ENCODE results near the gene TTC9C. TPM values are rescaled to one million over a fixed set of nuclear protein-coding genes. Genes with fewer than 3 reads are reported as not detected.

The TTC9C gene
- total and polyA plus RNA-seq, 2 of the 8 experiments (the other 6 are each of a cell fraction or from before 2014, with no cell fraction given), result 25.4 to 34.1 TPM

DNA sequence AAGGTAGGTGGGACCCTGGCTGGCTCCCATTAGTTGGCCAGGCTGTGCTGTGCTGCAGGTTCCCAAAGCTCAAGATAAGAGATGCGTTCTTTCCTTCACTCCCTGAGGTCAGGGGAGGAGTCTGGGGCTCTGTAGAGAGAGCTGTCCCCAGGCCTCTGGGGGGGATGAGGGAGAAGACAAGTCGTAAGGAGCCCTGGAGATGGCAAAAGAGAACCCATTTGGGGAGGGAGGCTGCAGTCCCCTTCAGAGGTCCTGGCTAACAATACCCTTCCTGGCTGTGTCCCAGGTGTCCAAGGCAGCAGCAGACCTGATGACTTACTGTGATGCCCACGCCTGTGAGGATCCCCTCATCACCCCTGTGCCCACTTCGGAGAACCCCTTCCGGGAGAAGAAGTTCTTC lies 19.9 kb upstream of the TTC9C start:
- 70% methylated on average over 5 of the region's 5 CpGs; no CpG with 5 or more reads in 1 of the 2 experiments for WGBS, 2 experiments (ENCODE audit: extremely low coverage in 1 of 2, insufficient coverage in 1 of 2, insufficient read length in 1 of 2, insufficient replicate concordance in 2 of 2, low coverage in 1 of 2, low lambda C conversion rate in 2 of 2, missing lambda C conversion rate in 1 of 2)
- Histone ChIP-seq H4K20me1 (replicated peaks in 1 of 2; ENCODE audit: control insufficient read depth in 1 of 2, insufficient read depth in 2 of 2, low read length in 2 of 2) (no peaks in the 10 kb centered on the region), H2BK20ac (ENCODE audit: low read length) (no peak overlapping the region), H2AFZ (ENCODE audit: low read length) (no peak overlapping the region), H3K9me3 (ENCODE audit: insufficient read depth in 2 of 2, low read depth in 1 of 2, low read length in 1 of 2) (no peaks in the 10 kb centered on the region), H3K23ac (ENCODE audit: insufficient read length) (no peak overlapping the region), H3K14ac (ENCODE audit: insufficient read length) (no peak overlapping the region), H3K27me3 (replicated peaks in 1 of 4; ENCODE audit: control insufficient read depth in 3 of 4, extremely low read depth in 1 of 4, insufficient read depth in 3 of 4, low read length in 3 of 4) (no peaks in the 10 kb centered on the region), H3K4me1 (replicated peaks in 1 of 4; ENCODE audit: control insufficient read depth in 3 of 4, insufficient read depth in 4 of 4, low read length in 3 of 4) (peaks cover 7 to 34% (median 20%) of the 10 kb centered on the region in 4 experiments), H2AK5ac (ENCODE audit: low read depth, low read length) (peak overlapping the region; percentile 25; the same call in 1 of the 2 replicates), H2BK5ac (ENCODE audit: low read depth, low read length) (peak overlapping the region; percentile 82; the same call in 1 of the 2 replicates), H3K56ac (replicated peaks; ENCODE audit: insufficient read length, low read depth, low read length) (no peak overlapping the region), H2BK120ac (replicated peaks; ENCODE audit: low read depth, low read length) (no peak overlapping the region), H3K27ac (ENCODE audit: low read depth, low read length) (peak overlapping the region; percentile 78; the same call in 1 of the 2 replicates), H4K8ac (ENCODE audit: extremely low read depth, insufficient read depth, low read length) (no peak overlapping the region), H3K4me2 (ENCODE audit: insufficient read depth in 1 of 2, low read depth in 2 of 2, low read length in 2 of 2) (peak overlapping the region; percentile 99), H3K18ac (ENCODE audit: extremely low read depth, low read length) (peak overlapping the region; percentile 79; the same call in 1 of the 2 replicates), H4K91ac (replicated peaks; ENCODE audit: insufficient read length, low read length) (no peak overlapping the region), H3K36me3 (ENCODE audit: control insufficient read depth in 2 of 4, insufficient read depth in 4 of 4, low read length in 3 of 4) (peaks cover 11 to 29% (median 15%) of the 10 kb centered on the region in 4 experiments), H3K23me2 (ENCODE audit: low read depth, low read length) (peaks cover 22% of the 10 kb centered on the region), H3K79me2 (ENCODE audit: control insufficient read depth in 1 of 2, insufficient read depth in 2 of 2, low read length in 2 of 2) (peaks cover 0 to 7% of the 10 kb centered on the region in 2 experiments; a peak in 1 of 4 replicates), H4K5ac (ENCODE audit: insufficient read length, low read depth, low read length) (no peak overlapping the region), H3K4ac (replicated peaks; ENCODE audit: insufficient read length, low read depth, low read length) (no peak overlapping the region), H3K9ac (replicated peaks in 1 of 4; ENCODE audit: extremely low read depth in 1 of 4, low read depth in 3 of 4, low read length in 3 of 4) (peak overlapping the region in 2 of 4 experiments; percentile 13 to 74; a peak in 2 of 7 replicates), H3K79me1 (ENCODE audit: low read depth, low read length) (no peaks in the 10 kb centered on the region; the same call in 1 of the 2 replicates), H2BK12ac (ENCODE audit: low read depth, low read length) (0 out of 2 replicates have a peak overlapping the region, but pooled peaks have one; percentile 85), H2BK15ac (ENCODE audit: low read length) (0 out of 2 replicates have a peak overlapping the region, but pooled peaks have one; percentile 50), H3K4me3 (ENCODE audit: extremely low read depth in 1 of 4, insufficient read depth in 2 of 4, low read depth in 3 of 4, low read length in 4 of 4) (peak overlapping the region; percentile 68 to 89 (median 84))
- CTCF ChIA-PET (ENCODE audit: partially characterized antibody), result interaction anchor here (0.7 to 3.8 kb wide), 9 partner anchors 14 to 364 kb away, joined by 3 to 21 read pairs (median 4); partner anchors contain the start of genes LBHD1, LRRN4CL, UBXN1 and UQCC3
- POLR2A ChIA-PET (ENCODE audit: partially characterized antibody), result interaction anchor here (0.7 to 61.4 kb wide), 31 partner anchors 8 to 172 kb away, joined by 3 to 2041 read pairs (median 9); partner anchors contain the start of genes B3GAT3, C11orf98, CSKMT and EEF1G
- TF ChIP-seq, protein P1, sequence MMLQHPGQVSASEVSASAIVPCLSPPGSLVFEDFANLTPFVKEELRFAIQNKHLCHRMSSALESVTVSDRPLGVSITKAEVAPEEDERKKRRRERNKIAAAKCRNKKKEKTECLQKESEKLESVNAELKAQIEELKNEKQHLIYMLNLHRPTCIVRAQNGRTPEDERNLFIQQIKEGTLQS (IDR thresholded peaks at IDR 0.05; ENCODE audit: insufficient read depth, low read depth, low read length), result no peak
- peak; percentile 28; the same call in 1 of the 2 replicates for TF ChIP-seq SUZ12 (IDR thresholded peaks at IDR 0.05; ENCODE audit: low read length)
- TF ChIP-seq NRF1 (IDR thresholded peaks at IDR 0.05; ENCODE audit: low read depth, low read length), result no peak
- DNase-seq (ENCODE audit: low read depth in 1 of 2, low spot score in 2 of 2) (no peak), FAIRE-seq (no peak)

Data from H1 (cell line).